Measurements from ENCODE around the gene RPS10. TPM values are rescaled to one million over a fixed set of nuclear protein-coding genes. Genes with fewer than 3 reads are reported as not detected.
"Not testable (repeated sequence)": the region's sequence is repeated elsewhere in the genome, so short reads cannot be mapped to it uniquely, and the experiment has no call there.

RPS10 gene
- total RNA-seq, 1 experiment from 2014 or later, result 1,650 TPM

DNA sequence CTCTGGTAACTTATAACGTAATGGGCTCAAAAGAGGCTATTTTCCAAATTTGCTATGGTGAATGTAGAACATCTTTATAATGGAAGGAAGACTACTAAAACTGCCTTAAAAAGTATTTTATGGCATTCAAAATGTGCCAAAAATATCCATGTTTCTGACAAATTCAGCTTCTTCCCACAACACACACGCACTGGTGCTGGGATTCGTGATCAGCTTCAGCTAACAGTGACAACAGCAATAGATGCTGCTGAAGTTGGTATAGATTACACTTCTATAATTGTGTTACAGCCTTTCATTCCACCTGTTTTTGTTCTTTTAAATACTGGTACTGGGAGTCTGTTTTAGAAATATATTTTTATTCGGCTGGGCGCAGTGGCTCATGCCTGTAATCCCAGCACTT is 52.4 kb downstream of the RPS10 start:
- DNase-seq, result no peak
- ChIA-PET CTCF (no interaction called here), POLR2A (no interaction called here)
- intact Hi-C loops (cut with micrococcal nuclease; ENCODE audit: unreplicated experiment), result no loop called here
- BruUV-seq (replicated peaks), result no TSS peak
- Mint-ChIP-seq H3K9me3 (ENCODE audit: unreplicated experiment) (no peaks in the 10 kb centered on the region), H3K36me3 (ENCODE audit: insufficient read depth, unreplicated experiment) (no peaks in the 10 kb centered on the region), H3K4me1 (ENCODE audit: low read depth, unreplicated experiment) (no peaks in the 10 kb centered on the region), H3K27me3 (ENCODE audit: insufficient read depth, unreplicated experiment) (no peaks in the 10 kb centered on the region), H3K27ac (ENCODE audit: unreplicated experiment) (no peak overlapping the region), H3K4me3 (ENCODE audit: unreplicated experiment) (no peak overlapping the region)
- Histone ChIP-seq H3K27me3 (replicated peaks; ENCODE audit: control insufficient read depth, insufficient read depth, low read length) (no peaks in the 10 kb centered on the region), H3K36me3 (ENCODE audit: control insufficient read depth, insufficient read depth, low read length) (no peaks in the 10 kb centered on the region), H3K4me1 (peaks cover 9% of the 10 kb centered on the region), H3K4me3 (ENCODE audit: low read depth, low read length) (no peak overlapping the region), H3K9me3 (no peaks in the 10 kb centered on the region)
- TF ChIP-seq, protein P1, sequence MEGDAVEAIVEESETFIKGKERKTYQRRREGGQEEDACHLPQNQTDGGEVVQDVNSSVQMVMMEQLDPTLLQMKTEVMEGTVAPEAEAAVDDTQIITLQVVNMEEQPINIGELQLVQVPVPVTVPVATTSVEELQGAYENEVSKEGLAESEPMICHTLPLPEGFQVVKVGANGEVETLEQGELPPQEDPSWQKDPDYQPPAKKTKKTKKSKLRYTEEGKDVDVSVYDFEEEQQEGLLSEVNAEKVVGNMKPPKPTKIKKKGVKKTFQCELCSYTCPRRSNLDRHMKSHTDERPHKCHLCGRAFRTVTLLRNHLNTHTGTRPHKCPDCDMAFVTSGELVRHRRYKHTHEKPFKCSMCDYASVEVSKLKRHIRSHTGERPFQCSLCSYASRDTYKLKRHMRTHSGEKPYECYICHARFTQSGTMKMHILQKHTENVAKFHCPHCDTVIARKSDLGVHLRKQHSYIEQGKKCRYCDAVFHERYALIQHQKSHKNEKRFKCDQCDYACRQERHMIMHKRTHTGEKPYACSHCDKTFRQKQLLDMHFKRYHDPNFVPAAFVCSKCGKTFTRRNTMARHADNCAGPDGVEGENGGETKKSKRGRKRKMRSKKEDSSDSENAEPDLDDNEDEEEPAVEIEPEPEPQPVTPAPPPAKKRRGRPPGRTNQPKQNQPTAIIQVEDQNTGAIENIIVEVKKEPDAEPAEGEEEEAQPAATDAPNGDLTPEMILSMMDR (IDR thresholded peaks at IDR 0.05; ENCODE audit: insufficient read depth in 1 of 2, low read depth in 1 of 2, low read length in 1 of 2, severe bottlenecking in 1 of 2, unreplicated experiment in 1 of 2), result no peak

DNA sequence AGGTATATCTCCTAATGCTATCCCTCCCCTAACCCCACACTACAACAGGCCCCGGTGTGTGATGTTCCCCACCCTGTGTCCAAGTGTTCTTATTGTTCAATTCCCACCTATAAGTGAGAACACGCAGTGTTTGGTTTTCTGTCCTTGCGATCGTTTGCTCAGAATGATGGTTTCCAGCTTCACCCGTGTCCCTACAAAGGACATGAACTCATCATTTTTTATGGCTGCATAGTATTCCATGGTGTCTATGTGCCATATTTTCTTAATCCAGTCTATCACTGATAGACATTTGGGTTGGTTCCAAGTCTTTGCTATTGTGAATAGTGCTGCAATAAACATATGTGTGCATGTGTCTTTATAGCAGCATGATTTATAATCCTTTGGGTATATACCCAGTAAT is 54.0 kb downstream of the RPS10 start:
- CTCF ChIA-PET; H3K36me3 ChIP-seq (ENCODE audit: control insufficient read depth, insufficient read depth, low read length); DNase-seq; POLR2A ChIA-PET; H3K9me3 ChIP-seq; H3K36me3 Mint-ChIP-seq (ENCODE audit: insufficient read depth, unreplicated experiment); H3K4me3 Mint-ChIP-seq (ENCODE audit: unreplicated experiment); H3K9me3 Mint-ChIP-seq (ENCODE audit: unreplicated experiment); H3K4me1 ChIP-seq; BruUV-seq (replicated peaks); H3K27me3 Mint-ChIP-seq (ENCODE audit: insufficient read depth, unreplicated experiment); intact Hi-C loops (cut with micrococcal nuclease; ENCODE audit: unreplicated experiment); H3K27me3 ChIP-seq (replicated peaks; ENCODE audit: control insufficient read depth, insufficient read depth, low read length); H3K27ac Mint-ChIP-seq (ENCODE audit: unreplicated experiment); H3K4me3 ChIP-seq (ENCODE audit: low read depth, low read length); H3K4me1 Mint-ChIP-seq (ENCODE audit: low read depth, unreplicated experiment): not testable (repeated sequence)

DNA sequence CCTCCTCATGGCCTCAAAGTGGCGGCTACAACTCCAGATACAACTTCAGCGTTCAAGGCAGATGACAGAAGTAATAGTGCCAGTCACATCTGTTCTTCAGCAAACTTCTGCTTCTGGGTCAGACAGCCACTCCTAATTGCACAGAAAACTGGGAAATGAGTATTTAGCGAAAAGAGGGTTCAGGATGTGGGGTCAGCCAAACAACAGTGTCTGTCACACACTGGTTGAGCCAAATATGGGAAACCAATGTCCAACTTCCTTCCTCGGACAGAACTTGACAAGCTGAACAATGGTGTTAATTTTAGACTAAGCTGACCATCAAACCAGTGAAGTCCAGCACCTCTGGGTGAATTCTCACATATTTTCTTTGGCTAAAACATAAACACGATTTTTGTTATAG is 55.5 kb downstream of the RPS10 start:
- no peak overlapping the region for H3K4me3 Mint-ChIP-seq (ENCODE audit: unreplicated experiment)
- no peak for DNase-seq
- intact Hi-C loops (cut with micrococcal nuclease; ENCODE audit: unreplicated experiment), result no loop called here
- H3K9me3 Mint-ChIP-seq (ENCODE audit: unreplicated experiment), result no peaks in the 10 kb centered on the region
- no peaks in the 10 kb centered on the region for H3K36me3 Mint-ChIP-seq (ENCODE audit: insufficient read depth, unreplicated experiment)
- no peak overlapping the region for H3K4me3 ChIP-seq (ENCODE audit: low read depth, low read length)
- H3K9me3 ChIP-seq, result no peaks in the 10 kb centered on the region
- no peaks in the 10 kb centered on the region for H3K36me3 ChIP-seq (ENCODE audit: control insufficient read depth, insufficient read depth, low read length)
- no peaks in the 10 kb centered on the region for H3K27me3 Mint-ChIP-seq (ENCODE audit: insufficient read depth, unreplicated experiment)
- no peaks in the 10 kb centered on the region for H3K4me1 Mint-ChIP-seq (ENCODE audit: low read depth, unreplicated experiment)
- H3K27me3 ChIP-seq (replicated peaks; ENCODE audit: control insufficient read depth, insufficient read depth, low read length), result no peaks in the 10 kb centered on the region
- no TSS peak for BruUV-seq (replicated peaks)
- peaks cover 9% of the 10 kb centered on the region for H3K4me1 ChIP-seq
- TF ChIP-seq, protein P1 (IDR thresholded peaks at IDR 0.05; ENCODE audit: insufficient read depth in 1 of 2, low read depth in 1 of 2, low read length in 1 of 2, severe bottlenecking in 1 of 2, unreplicated experiment in 1 of 2), result no peak
- ChIA-PET CTCF (no interaction called here), POLR2A (no interaction called here)
- no peak overlapping the region for H3K27ac Mint-ChIP-seq (ENCODE audit: unreplicated experiment)

DNA sequence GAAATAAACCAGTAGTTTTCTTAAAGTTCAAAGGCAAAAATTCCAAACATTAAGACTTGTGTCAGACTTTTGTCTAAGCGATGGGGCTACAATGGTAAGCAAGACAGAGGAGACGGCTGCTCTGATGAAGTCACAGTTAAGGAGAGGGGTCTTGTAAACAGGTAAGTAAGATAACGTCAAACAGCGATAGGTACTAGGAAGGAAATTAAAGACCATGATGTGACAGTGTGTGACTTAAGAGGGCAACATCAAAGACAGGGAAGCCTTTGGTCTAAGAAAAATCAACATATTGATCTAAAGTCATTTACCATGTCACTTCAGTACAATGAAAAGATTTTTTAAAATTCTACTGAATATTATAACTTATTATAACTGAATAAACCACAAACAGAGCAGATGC is 56.5 kb downstream of the RPS10 start:
- intact Hi-C loops (cut with micrococcal nuclease; ENCODE audit: unreplicated experiment), result no loop called here
- ChIA-PET POLR2A (no interaction called here), CTCF (interaction anchor here (0.7 kb wide), 1 partner anchor 21 kb away, joined by 3 read pairs; no protein-coding TSS in a partner anchor)
- H3K9me3 Mint-ChIP-seq (ENCODE audit: unreplicated experiment), result no peaks in the 10 kb centered on the region
- TF ChIP-seq, protein P1 (IDR thresholded peaks at IDR 0.05; ENCODE audit: insufficient read depth in 1 of 2, low read depth in 1 of 2, low read length in 1 of 2, severe bottlenecking in 1 of 2, unreplicated experiment in 1 of 2), result no peak
- H3K36me3 Mint-ChIP-seq (ENCODE audit: insufficient read depth, unreplicated experiment), result no peaks in the 10 kb centered on the region
- H3K27me3 Mint-ChIP-seq (ENCODE audit: insufficient read depth, unreplicated experiment), result no peaks in the 10 kb centered on the region
- Histone ChIP-seq H3K4me3 (ENCODE audit: low read depth, low read length) (no peak overlapping the region), H3K36me3 (ENCODE audit: control insufficient read depth, insufficient read depth, low read length) (no peaks in the 10 kb centered on the region), H3K27me3 (replicated peaks; ENCODE audit: control insufficient read depth, insufficient read depth, low read length) (no peaks in the 10 kb centered on the region), H3K9me3 (no peaks in the 10 kb centered on the region), H3K4me1 (peaks cover 3% of the 10 kb centered on the region)
- H3K4me1 Mint-ChIP-seq (ENCODE audit: low read depth, unreplicated experiment), result no peaks in the 10 kb centered on the region
- DNase-seq, result no peak
- no TSS peak for BruUV-seq (replicated peaks)
- H3K27ac Mint-ChIP-seq (ENCODE audit: unreplicated experiment), result no peak overlapping the region
- no peak overlapping the region for H3K4me3 Mint-ChIP-seq (ENCODE audit: unreplicated experiment)
